ENCODE measurements around the gene CCDC158.
"Not testable (repeated sequence)": the region's sequence is repeated elsewhere in the genome, so short reads cannot be mapped to it uniquely, and the experiment has no call there.

Gene CCDC158

DNA sequence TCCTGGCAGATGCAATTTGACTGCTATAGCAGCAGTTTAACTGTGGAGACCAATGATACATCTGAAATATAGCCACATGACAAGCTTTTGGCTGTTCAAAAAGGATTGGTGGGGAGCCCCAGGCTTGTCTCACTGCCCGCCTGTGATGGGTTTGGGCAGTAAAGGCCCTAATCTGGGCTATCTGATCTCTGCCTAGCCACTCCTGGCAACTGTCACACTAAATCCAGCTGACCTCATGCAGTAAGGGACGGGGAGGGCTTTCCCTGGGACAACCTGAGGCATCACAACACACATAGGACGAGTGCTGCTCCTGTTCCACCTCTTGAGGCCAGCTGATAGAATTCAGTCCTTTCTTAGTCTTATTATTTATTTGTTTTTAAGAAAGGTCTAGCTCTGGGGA is 56.2 kb downstream of the CCDC158 start:
- no peak for DNase-seq

DNA sequence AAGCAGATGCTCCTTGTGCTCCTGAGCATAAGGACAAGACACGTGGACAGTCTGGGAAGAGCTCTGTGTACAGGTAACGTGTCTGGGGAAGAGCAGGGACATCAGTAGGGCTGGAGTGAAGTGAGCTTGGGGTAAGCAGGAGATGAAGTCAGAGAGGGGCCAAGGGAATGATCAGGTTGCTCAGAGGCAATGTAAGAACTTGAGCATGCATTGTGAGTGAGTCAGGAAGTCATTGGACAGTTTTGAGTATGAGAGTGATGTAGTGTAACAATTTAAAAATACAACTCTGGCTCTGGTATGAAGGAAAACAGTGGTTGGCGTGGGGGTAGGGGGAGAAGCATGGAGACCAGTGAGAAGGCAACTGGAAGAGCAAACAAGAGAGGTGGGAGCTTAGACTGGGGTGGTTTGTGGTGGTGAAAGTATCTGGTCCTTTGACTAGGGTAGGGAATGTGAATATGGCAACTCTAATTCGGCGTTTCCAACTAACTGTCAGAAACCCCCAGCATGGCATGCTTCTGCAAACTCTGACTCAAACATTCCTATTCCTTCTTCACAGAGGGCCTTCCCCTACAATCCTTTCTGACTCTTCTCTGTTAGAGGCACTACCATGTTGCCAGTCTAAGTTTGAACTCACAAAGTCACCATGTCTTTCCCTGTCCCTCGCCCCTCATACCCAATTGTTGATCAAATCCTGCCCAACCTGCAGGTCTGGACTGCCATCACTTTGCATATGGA is 57.2 kb downstream of the CCDC158 start:
- no peak for DNase-seq

DNA sequence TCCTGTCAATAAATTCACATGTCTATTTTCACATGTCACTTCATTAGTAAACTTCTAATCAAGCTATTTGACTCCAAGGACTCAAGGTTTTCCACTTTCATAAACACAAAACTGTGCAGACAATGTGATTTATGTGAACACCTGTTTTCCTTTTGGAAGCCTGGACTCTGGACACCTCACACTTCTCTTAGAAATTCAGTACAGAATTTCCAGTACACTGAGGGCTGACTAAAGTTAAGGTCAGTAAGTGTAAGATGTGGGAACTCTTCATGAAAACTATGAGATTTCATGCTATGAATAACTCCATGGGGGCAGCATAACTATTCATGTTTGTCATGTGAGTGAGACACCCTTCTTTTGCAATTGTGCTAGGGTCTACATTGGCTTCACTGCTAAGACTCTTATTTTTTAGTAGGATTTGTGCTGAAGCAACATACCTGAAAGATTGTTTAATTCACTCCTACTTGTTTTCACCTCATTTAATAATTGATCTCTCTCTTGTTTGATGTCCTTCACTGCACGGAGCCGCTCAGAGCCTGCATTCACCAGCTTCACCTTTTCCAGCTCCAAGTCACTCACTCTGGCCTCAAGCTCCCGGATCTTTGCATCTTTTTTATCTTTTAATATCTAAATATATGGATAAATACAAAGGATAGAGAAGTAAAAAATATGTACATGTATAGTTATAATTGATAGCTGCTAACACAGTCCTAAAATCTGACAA is 59.1 kb downstream of the CCDC158 start:
- no peak for DNase-seq

- not testable (repeated sequence) for DNase-seq
Measured at GRCh38 chr4:76359881-76360466, 61.0 kb downstream of the CCDC158 start.

GRCh38 chr4:76357981-76358380 is 63.0 kb downstream of the CCDC158 start:
- DNase-seq: no peak

DNA sequence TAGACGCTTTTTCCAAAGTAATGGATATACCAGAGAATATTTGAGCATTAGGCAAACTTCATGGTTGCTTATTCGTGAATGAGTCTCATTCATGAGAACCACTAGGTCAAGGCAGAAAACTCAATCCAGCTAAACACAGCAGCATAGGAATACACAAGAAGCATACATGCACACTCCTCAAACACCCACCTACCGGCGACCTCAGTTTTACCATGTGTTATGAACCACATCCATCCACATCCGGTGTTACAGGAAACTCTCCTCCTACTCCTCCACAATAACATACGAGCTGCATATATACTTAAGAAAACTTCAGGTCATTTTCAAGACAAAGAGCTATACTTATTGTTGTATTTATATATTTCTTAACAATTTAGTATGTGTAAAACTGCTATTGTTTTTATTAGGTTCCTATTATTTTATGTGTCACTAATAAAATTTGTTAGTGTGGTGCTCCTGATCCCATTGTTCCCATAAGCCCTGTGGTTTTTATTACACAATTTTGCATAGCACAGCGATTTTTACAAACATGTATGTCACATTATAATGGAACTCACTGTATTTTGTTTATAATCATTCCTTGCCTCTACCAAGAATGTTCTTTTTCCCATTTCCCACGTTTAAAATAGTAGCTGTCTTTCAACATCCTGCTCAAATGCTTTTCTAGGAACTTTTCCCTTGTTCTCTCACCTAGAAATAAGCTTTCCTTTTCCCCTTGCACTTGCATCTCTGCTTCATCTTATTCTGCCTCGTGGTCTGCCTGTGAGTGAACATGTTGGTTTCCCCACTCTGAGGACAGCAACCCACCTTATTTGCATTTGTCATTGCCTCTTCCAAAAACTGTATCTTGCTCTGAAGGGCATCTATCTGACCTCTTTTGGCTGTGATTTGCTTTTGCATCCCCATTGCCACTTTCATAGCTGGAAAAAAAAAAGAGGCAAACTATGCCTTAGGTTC is 66.1 kb downstream of the CCDC158 start:
- no peak for DNase-seq

GRCh38 chr4:76342803-76343202 is 78.1 kb downstream of the CCDC158 start:
- no peak for DNase-seq

DNA sequence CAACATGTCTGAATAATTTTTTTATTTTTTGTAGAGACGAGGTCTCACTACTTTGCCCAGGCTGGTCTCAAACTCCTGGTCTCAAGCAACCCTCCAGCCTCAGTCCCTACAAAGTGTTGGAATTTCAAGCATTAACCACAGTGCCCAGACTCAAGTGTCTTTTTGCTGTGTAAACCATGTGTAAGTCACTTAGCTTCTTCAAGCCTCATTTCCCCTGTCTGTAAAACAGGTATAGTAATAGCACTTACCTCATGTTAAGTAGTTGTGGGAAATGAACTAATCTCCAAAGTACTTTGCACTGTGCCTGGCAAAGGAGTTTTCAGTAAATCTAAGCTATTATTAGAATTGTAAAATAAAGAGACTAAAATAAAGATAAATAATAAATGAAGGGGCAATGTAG is 78.8 kb downstream of the CCDC158 start:
- DNase-seq: no peak

DNA sequence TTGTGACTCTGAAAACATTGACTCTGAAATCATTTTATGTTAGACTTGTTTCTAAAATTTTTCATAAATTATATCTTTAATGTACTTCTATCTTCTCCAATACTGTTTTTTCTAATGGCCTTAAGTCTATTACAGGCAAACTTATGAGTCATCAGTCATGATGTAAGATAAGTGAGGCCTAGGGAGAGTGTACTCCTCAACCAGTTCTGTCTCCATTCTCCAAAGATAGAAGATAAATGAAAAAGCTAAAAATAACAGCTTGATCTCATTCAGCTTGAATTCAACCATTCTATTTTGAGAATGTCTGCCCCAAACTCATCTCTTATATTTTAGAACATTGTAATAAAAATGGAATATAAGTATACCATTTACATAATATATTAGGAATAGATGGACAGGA is 79.9 kb downstream of the CCDC158 start:
- no peak for DNase-seq

DNA sequence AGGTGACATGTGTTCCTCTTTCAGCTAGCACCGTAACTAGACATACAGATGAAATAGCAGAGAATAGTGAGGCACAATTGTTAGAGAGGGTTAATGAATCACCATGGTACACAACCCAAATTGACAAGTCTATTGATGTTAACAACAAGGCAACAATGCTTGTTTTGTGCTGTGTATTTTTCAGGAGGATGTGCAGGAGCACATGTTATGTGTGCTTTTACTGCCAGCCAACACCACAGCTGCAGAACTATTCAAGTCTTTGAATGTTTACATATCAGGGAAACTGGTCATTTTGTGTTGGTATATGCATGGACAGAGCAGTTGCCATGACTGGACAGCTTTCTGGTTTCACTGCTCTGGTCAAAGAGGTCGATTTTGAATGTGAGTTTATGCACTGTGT is 81.6 kb downstream of the CCDC158 start:
- DNase-seq: no peak

- DNase-seq: no peak
Measured at GRCh38 chr4:76334885-76335284, 86.1 kb downstream of the CCDC158 start.

DNA sequence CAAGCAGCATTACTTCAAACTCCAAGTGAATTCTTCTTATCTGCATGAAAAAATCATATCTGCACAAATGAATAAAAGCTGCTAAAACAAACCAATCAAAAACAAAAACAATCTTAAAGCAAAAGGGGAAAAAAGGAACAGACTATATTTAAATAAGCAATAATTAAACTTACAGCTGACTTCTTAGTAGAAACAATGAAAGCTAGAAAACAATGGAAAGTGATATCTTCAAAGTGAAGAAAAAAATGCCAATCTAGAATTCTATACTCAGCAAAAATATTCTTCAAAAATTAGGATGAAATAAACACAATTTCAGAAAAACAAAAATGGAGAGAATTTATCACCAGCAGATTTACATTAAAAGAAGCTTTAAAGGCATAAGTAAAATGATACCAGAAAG is 94.4 kb downstream of the CCDC158 start:
- no peak for DNase-seq

DNA sequence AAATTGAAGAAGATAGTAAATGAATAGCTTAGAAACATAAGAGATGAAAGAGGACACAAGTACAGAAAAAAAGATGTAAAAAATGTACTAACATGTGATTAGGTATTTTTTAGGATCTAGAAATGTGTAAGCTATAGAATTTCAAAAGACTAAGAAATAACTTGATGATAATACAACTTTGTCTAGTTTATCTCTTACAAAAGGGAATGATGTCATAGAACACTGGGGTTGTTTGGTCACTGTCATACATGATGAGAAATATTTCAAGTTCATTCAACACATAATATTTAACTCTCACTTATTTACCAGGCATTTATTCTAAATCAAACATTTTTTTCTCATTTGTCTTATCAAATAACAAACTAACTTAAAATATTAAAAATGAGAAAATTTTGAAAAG is 95.9 kb downstream of the CCDC158 start:
- no peak for DNase-seq

DNA sequence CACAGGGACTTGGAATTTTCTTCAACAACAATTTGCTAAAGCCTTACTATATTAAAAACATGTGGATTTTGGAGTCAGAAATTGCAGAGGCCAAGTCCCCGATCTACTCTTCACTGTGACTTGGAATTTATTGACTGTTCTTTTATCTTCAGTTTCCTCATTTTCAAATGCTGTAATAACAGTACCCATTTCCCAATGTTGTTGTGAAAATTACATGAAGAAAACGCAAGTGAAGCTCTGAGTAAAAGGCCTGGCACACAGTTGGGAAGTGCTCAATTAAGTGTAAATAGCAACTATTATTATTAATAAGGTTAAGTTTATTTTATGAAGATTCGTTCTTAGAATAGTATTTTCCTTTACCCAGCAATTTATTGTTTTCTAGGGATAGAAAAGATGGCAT is 98.7 kb downstream of the CCDC158 start:
- no peak for DNase-seq

GRCh38 chr4:76316131-76316530 is 104.8 kb downstream of the CCDC158 start:
- no peak for DNase-seq

GRCh38 chr4:76315267-76315918 is 105.5 kb downstream of the CCDC158 start:
- DNase-seq: no peak

GRCh38 chr4:76313547-76313946 is 107.4 kb downstream of the CCDC158 start:
- no peak for DNase-seq

DNA sequence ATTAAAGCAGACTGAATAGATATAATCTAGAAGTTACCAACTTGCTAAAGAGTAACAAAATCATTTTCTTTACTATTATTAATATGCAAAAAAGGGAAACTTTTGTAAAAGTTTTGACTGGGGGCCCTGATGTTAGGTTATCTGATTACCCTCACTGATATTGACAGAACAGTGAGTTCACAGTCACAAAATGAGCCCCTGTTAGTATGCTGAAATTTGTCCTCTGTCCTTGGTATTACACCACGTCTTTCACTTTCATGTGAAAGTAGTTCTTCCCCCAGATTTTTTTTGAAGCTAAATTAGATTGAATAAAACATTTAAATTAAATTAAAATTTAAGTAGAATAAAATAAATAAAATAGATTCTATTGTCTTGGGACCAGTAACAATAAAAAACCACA is 108.5 kb downstream of the CCDC158 start:
- DNase-seq: no peak

DNA sequence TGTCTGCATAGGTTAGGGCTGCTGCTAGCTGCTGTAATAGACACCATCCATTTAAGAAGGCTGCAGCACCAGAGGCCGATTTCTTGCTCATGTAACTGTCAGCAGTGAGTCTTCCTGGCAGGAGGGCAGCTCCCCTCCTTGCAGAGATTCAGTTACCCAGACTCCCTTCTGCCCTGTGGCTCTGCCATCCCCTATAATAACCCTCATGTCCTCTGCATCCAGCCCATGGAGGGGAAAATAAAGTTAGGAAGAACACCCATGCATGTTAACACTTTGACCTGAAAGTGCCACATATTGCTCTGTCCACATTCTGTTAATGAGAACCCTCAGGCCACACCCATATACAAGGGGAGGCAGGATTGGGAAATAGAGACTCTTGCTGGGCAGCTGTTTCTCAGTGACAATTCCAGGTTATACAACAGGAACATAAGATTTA is 109.0 kb downstream of the CCDC158 start:
- no peak for DNase-seq

- DNase-seq: no peak
Measured at GRCh38 chr4:76310683-76311082, 110.3 kb downstream of the CCDC158 start.

- DNase-seq: no peak
Measured at GRCh38 chr4:76309939-76310550, 110.9 kb downstream of the CCDC158 start.

- no peak for DNase-seq
Measured at GRCh38 chr4:76308548-76308947, 112.4 kb downstream of the CCDC158 start.

Data from NCI-H1105 (cell line).